NCI-H526 (cell line): ENCODE data around the gene ZDHHC18.

Experiments
- DNase-seq, 2 experiments: peaks; one replicate each; lab custom pipeline; 2025; lab: John Stamatoyannopoulos, UW

The ZDHHC18 gene

GRCh38 chr1:26900815-26901511 lies 74.5 kb downstream of the ZDHHC18 start:
- no peak for DNase-seq
